Gastroesophageal sphincter (tissue), 4 donors: ENCODE measurements around the gene ZSWIM5. TPM values are rescaled to one million over a fixed set of nuclear protein-coding genes. Genes with fewer than 3 reads are reported as not detected.
"Not testable (repeated sequence)": the region's sequence is repeated elsewhere in the genome, so short reads cannot be mapped to it uniquely, and the experiment has no call there.

Experiments
- ATAC-seq: fragments of 150-250 bp; one replicate; pipeline ENCODE4 v1.9.1; 2016; ENCODE audit warnings: mild to moderate bottlenecking, moderate library complexity
- H3K27ac ChIP-seq, 4 donors: fragments of 200-600 bp; sonication (generic) in 3 of 4; 1 replicate in 3 of 4; 2 replicates in 1 of 4; pipeline ENCODE4 v1.5.1; 2016 to 2019
- H3K27me3 ChIP-seq: fragments of 200-600 bp; sonication (generic); one replicate; pipeline ENCODE4 v1.5.1; 2019
- H3K36me3 ChIP-seq, 2 donors: fragments of 200-600 bp; sonication (generic); one replicate each; pipeline ENCODE4 v1.5.1; 2019; ENCODE audit warnings: control low read depth in 1 of 2
- H3K4me1 ChIP-seq, 3 donors: fragments of 200-600 bp; sonication (generic); 1 replicate in 2 of 3; 2 replicates in 1 of 3; pipeline ENCODE4 v1.5.1; 2016 to 2019; ENCODE audit warnings: control low read depth in 2 of 3
- H3K4me3 ChIP-seq, 2 donors: fragments of 200-600 bp; sonication (generic); one replicate each; pipeline ENCODE4 v1.5.1; 2019; ENCODE audit warnings: mild to moderate bottlenecking in 1 of 2, moderate library complexity in 1 of 2
- H3K9me3 ChIP-seq, 3 donors: fragments of 200-600 bp; sonication (generic); one replicate each; pipeline ENCODE4 v1.5.1; 2017 to 2019; ENCODE audit warnings: control low read depth in 2 of 3
- EP300 ChIP-seq: sonication (generic); formaldehyde crosslinking; IDR thresholded peaks from one replicate; pipeline ENCODE4 v1.6.1; 2017; ENCODE audit warnings: antibody characterized with exemption, mild to moderate bottlenecking
- POLR2A ChIP-seq, 2 donors: fragments of 450-650 bp; IDR thresholded peaks; one replicate each; pipeline ENCODE4 v1.6.1; 2017; ENCODE audit warnings: antibody characterized with exemption in 2 of 2, mild to moderate bottlenecking in 2 of 2, moderate library complexity in 1 of 2
- POLR2AphosphoS5 ChIP-seq: sonication (generic); formaldehyde crosslinking; IDR thresholded peaks from one replicate; pipeline ENCODE4 v1.6.1; 2017; ENCODE audit warnings: antibody characterized with exemption
- WGBS, 2 donors: methylation state at CpG; one replicate each; pipeline ENCODE4 v1.1.5; 2018; ENCODE audit warnings: low coverage in 1 of 2; 5-methylcytosine and 5-hydroxymethylcytosine counted together
- total RNA-seq, 4 donors: library from RNA; depleted of rRNA; stranded (reverse); fragments of >200 nt; gene quantifications; one replicate each; pipeline ENCODE4 v1.1.0, GENCODE V29; 2016
- TF ChIP-seq, protein P1 (sequence below), 4 experiments: fragments of 200-600 bp in 2 of 4; fragments of 450-650 bp in 2 of 4; sonication (generic) in 1 of 4; IDR thresholded peaks; one replicate each; pipeline ENCODE4 v1.5.1; 2017 to 2019; ENCODE audit warnings: antibody characterized with exemption in 4 of 4, mild to moderate bottlenecking in 2 of 4, moderate library complexity in 2 of 4

Gene ZSWIM5
- total RNA-seq, 4 donors from 2014 or later = 3.3 to 8.1 (median 5.8) TPM

DNA sequence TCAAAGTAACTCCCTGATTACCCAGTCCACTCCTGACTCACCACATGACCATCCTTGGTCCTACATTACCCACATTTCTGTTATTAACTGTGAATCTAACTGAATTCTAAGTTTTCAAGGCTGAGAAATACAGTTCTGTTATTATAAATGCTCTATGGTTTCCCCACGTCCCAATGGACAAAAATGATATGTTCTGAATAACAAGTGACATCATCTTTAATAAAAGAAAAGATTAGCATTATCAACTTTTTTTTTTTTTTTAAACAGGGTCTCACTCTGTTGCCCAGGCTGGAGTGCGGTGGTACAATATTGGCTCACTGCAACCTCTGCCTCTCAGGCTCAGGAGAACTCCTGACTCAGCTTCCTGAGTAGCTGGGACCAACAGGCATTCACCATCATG, 59.6 kb downstream of the ZSWIM5 start:
- no peaks in the 10 kb centered on the region for H3K36me3 ChIP-seq
- TF ChIP-seq POLR2AphosphoS5 = no peak
- TF ChIP-seq EP300 = no peak
- no peak for TF ChIP-seq POLR2A (IDR thresholded peaks at IDR 0.05)
- TF ChIP-seq, protein P1, sequence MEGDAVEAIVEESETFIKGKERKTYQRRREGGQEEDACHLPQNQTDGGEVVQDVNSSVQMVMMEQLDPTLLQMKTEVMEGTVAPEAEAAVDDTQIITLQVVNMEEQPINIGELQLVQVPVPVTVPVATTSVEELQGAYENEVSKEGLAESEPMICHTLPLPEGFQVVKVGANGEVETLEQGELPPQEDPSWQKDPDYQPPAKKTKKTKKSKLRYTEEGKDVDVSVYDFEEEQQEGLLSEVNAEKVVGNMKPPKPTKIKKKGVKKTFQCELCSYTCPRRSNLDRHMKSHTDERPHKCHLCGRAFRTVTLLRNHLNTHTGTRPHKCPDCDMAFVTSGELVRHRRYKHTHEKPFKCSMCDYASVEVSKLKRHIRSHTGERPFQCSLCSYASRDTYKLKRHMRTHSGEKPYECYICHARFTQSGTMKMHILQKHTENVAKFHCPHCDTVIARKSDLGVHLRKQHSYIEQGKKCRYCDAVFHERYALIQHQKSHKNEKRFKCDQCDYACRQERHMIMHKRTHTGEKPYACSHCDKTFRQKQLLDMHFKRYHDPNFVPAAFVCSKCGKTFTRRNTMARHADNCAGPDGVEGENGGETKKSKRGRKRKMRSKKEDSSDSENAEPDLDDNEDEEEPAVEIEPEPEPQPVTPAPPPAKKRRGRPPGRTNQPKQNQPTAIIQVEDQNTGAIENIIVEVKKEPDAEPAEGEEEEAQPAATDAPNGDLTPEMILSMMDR (IDR thresholded peaks at IDR 0.05) = no peak
- no peak overlapping the region for H3K4me3 ChIP-seq
- no peaks in the 10 kb centered on the region for H3K27me3 ChIP-seq
- no peaks in the 10 kb centered on the region for H3K9me3 ChIP-seq
- H3K4me1 ChIP-seq = peaks cover 0 to 8% (median 3%) of the 10 kb centered on the region in 3 donors
- H3K27ac ChIP-seq = no peak overlapping the region
- no peak for ATAC-seq
- WGBS, 2 donors = 70 to 88% methylated on average over 1 to 2 of the region's 2 CpGs

DNA sequence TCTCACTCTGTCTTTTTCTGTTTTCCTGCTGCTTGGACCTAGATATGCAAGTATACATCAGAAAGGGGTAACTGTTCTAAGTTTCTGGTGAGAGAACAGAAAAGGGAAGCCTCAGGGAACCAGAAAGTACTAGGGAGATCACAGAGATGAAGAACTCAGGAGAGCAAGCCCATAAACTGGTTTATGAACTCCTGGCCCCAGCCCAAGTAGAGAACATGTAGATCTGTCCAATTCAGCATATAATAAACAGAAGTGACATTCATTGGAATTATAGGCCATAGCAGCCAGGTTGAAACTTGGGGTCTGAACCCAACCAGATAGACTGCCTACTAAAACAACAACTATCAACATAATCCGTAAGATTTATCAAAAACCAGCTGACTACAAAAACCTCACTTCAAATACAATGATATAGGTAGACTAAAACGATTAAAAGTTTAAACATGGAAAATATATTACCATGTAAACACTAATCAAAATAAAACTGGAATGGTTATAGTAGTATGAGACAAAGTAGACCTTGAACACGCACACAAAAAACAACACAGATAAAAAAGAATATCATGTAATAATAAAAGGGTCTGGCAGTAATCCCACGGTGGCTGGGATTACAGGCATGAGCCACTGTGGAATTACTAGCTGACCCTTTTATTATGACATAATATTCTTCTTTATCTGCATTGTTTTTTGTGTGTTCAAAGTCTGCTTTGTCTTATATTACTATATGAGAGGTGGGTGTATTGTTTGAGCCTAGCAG, 65.0 kb downstream of the ZSWIM5 start:
- TF ChIP-seq POLR2A (IDR thresholded peaks at IDR 0.05) (no peak), EP300 (no peak), POLR2AphosphoS5 (no peak)
- TF ChIP-seq, protein P1 (IDR thresholded peaks at IDR 0.05) = no peak
- no peak for ATAC-seq
- WGBS, 2 donors = 76 to 86% methylated on average over 4 of the region's 4 CpGs
- no peak overlapping the region for H3K4me3 ChIP-seq
- H3K36me3 ChIP-seq = no peaks in the 10 kb centered on the region
- no peaks in the 10 kb centered on the region for H3K9me3 ChIP-seq
- H3K4me1 ChIP-seq = peaks cover 0 to 16% (median 3%) of the 10 kb centered on the region in 3 donors
- no peaks in the 10 kb centered on the region for H3K27me3 ChIP-seq
- H3K27ac ChIP-seq = no peak overlapping the region

DNA sequence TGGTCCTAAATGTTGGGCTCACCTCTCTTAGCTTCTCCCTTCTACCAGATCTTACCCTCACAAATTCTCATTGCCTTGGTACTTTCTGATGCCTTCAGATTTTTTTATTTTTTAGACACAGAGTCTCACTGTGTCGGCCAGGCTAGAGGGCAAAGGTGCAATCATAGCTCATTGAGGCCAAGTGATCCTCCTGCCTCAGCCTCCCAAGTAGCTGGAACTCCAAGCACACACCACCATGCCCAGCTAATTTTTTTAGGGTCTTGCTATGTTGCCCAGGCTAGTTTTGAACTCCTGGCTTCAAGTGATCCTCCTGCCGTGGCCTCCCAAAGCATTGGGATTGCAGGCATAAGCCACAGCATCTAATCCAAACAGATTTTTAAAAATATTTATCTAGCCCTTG, 69.4 kb downstream of the ZSWIM5 start:
- Histone ChIP-seq H3K27me3 (no peaks in the 10 kb centered on the region), H3K36me3 (no peaks in the 10 kb centered on the region), H3K4me3 (no peak overlapping the region), H3K27ac (no peak overlapping the region), H3K9me3 (no peaks in the 10 kb centered on the region), H3K4me1 (peaks cover 0 to 8% (median 0%) of the 10 kb centered on the region in 3 donors)
- WGBS, 2 donors = 75% methylated on average over 1 of the region's 2 CpGs; no CpG with 5 or more reads in 1 of the 2 donors
- no peak for TF ChIP-seq POLR2AphosphoS5
- TF ChIP-seq, protein P1 (IDR thresholded peaks at IDR 0.05) = no peak
- no peak for TF ChIP-seq EP300
- no peak for ATAC-seq

DNA sequence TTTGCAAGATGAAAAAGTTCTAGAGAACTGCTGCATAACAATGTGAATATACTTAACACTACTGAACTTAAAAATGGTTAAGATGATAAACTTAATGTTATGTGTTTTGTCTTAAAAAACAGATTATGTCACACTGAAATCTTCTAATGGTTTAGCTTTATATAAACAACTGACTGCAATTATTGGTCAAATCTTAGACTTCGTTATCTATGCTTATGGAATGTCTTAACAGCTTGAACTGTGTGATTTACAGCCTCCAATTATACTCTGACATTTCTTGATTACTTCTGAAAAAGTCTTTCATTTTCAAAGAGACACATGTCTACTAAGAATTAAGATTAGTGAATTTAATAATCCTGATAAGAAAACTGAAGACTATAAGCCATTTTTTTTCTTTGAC, 71.1 kb downstream of the ZSWIM5 start:
- Histone ChIP-seq H3K4me3 (no peak overlapping the region), H3K36me3 (no peaks in the 10 kb centered on the region), H3K4me1 (no peaks in the 10 kb centered on the region), H3K27me3 (no peaks in the 10 kb centered on the region), H3K9me3 (no peaks in the 10 kb centered on the region), H3K27ac (no peak overlapping the region)
- 61 to 92% methylated on average over 1 of the region's 1 CpG for WGBS, 2 donors
- TF ChIP-seq, protein P1 (IDR thresholded peaks at IDR 0.05) = no peak
- TF ChIP-seq POLR2A (IDR thresholded peaks at IDR 0.05) (no peak), EP300 (no peak), POLR2AphosphoS5 (no peak)
- no peak for ATAC-seq

DNA sequence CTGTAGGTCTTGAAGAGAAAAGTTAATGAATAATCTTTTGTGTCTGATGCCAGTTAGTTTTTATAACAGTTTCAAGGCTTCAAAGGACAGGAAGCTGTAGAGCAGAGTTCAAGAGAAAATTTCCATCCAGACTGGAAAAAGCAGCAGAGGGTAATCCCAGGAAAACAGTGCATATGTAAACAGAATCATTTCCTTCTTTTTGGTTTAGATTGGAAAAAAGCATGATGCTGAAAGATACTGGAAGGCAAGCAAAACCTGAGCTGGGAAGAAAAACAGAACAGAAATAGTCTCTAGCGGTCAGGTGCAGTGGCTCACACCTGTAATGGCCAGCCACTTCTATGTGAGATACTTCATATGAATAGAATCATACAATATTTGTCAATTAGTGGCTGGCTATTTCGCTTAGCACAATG, 71.9 kb downstream of the ZSWIM5 start:
- Histone ChIP-seq H3K36me3 (no peaks in the 10 kb centered on the region), H3K9me3 (no peaks in the 10 kb centered on the region), H3K27ac (no peak overlapping the region), H3K4me3 (no peak overlapping the region), H3K4me1 (no peaks in the 10 kb centered on the region), H3K27me3 (no peaks in the 10 kb centered on the region)
- WGBS, 2 donors = 71 to 74% methylated on average over 2 of the region's 2 CpGs
- ATAC-seq = no peak
- TF ChIP-seq, protein P1 (IDR thresholded peaks at IDR 0.05) = no peak
- no peak for TF ChIP-seq POLR2A (IDR thresholded peaks at IDR 0.05)
- TF ChIP-seq EP300 = no peak
- no peak for TF ChIP-seq POLR2AphosphoS5

DNA sequence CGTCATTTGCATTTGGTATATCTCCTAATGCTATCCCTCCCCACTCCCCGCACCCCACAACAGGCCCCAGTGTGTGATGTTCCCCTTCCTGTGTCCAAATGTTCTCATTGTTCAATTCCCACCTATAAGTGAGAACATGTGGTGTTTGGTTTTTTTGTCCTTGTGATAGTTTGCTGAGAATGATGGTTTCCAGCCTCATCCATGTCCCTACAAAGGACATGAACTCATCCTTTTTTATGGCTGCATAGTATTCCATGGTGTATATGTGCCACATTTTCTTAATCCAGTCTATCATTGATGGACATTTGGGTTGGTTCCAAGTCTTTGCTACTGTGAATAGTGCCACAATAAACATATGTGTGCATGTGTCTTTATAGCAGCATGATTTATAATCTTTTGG, 73.7 kb downstream of the ZSWIM5 start:
- WGBS, 2 donors = 89% methylated on average over 2 of the region's 2 CpGs; no CpG with 5 or more reads in 1 of the 2 donors
- not testable (repeated sequence) for ATAC-seq, H3K27ac ChIP-seq, H3K4me3 ChIP-seq, H3K36me3 ChIP-seq, H3K9me3 ChIP-seq, H3K27me3 ChIP-seq, H3K4me1 ChIP-seq
